GM21529 (cell line): ENCODE data around the gene MARCHF3.
"Not testable (repeated sequence)": the region's sequence is repeated elsewhere in the genome, so short reads cannot be mapped to it uniquely, and the experiment has no call there.

Experiments used
- ATAC-seq: cut with Tn5 transposase; IDR thresholded peaks from one replicate; pipeline ENCODE4 v1.9.1; 2021; ENCODE audit not compliant: unreplicated experiment

MARCHF3 gene

GRCh38 chr5:127053049-127053448, 22.7 kb upstream of the MARCHF3 start:
- no peak for ATAC-seq

- no peak for ATAC-seq
These were observed 21.2 kb upstream of the MARCHF3 start for GRCh38 chr5:127051591-127051990.

GRCh38 chr5:127046343-127047072, 16.1 kb upstream of the MARCHF3 start:
- ATAC-seq = no peak

- no peak for ATAC-seq
These were observed 12.2 kb upstream of the MARCHF3 start for GRCh38 chr5:127042593-127042992.

GRCh38 chr5:127041571-127041970, 11.2 kb upstream of the MARCHF3 start:
- ATAC-seq = no peak

GRCh38 chr5:127040796-127041520, 10.6 kb upstream of the MARCHF3 start:
- ATAC-seq = no peak

GRCh38 chr5:127038550-127038949, 8.2 kb upstream of the MARCHF3 start:
- ATAC-seq = no peak

GRCh38 chr5:127031863-127032232, 1.5 kb upstream of the MARCHF3 start:
- no peak for ATAC-seq

GRCh38 chr5:127031147-127031862, 947 bp upstream of the MARCHF3 start:
- peak; percentile 10 for ATAC-seq

GRCh38 chr5:127029581-127030258, 638 bp downstream of the MARCHF3 start:
- ATAC-seq = peak; percentile 14

- no peak for ATAC-seq
These were observed 1.4 kb downstream of the MARCHF3 start for GRCh38 chr5:127028822-127029457.

- ATAC-seq = no peak
These were observed 2.8 kb downstream of the MARCHF3 start for GRCh38 chr5:127027539-127027938.

GRCh38 chr5:127026166-127026565, 4.2 kb downstream of the MARCHF3 start:
- ATAC-seq = no peak

GRCh38 chr5:127025467-127025866, 4.9 kb downstream of the MARCHF3 start:
- ATAC-seq = no peak

GRCh38 chr5:127024821-127025220, 5.5 kb downstream of the MARCHF3 start:
- ATAC-seq = no peak

- ATAC-seq = not testable (repeated sequence)
These were observed 6.7 kb downstream of the MARCHF3 start for GRCh38 chr5:127023552-127024191.

- ATAC-seq = no peak
These were observed 7.5 kb downstream of the MARCHF3 start for GRCh38 chr5:127022846-127023245.

- ATAC-seq = no peak
These were observed 10.4 kb downstream of the MARCHF3 start for GRCh38 chr5:127019928-127020327.

- ATAC-seq = not testable (repeated sequence)
These were observed 13.6 kb downstream of the MARCHF3 start for GRCh38 chr5:127016722-127017121.

GRCh38 chr5:127015716-127016115, 14.6 kb downstream of the MARCHF3 start:
- ATAC-seq = no peak
